ENCODE measurements around the gene IKBKE.

Gene IKBKE

GRCh38 chr1:206495011-206495461 lies 24.8 kb downstream of the IKBKE start:
- H2AFZ ChIP-seq (ENCODE audit: low read length) = no peak overlapping the region
- H3K9me2 ChIP-seq (ENCODE audit: low read depth, low read length) = no peaks in the 10 kb centered on the region
- H3K9ac ChIP-seq (ENCODE audit: low read length) = no peak overlapping the region
- H3F3A ChIP-seq (ENCODE audit: insufficient read depth, low read length) = no peaks in the 10 kb centered on the region
- H3K79me2 ChIP-seq (ENCODE audit: insufficient read depth, low read length) = no peaks in the 10 kb centered on the region
- peaks cover 12% of the 10 kb centered on the region for H3K4me1 ChIP-seq (ENCODE audit: insufficient read depth, low read length, severe bottlenecking)
- no peak overlapping the region for H3K4me3 ChIP-seq (ENCODE audit: low read depth, low read length, poor library complexity, severe bottlenecking)
- peaks cover 60% of the 10 kb centered on the region; the same call in 1 of the 2 replicates for H3K36me3 ChIP-seq (ENCODE audit: insufficient read depth, low read length)
- H3K27me3 ChIP-seq (ENCODE audit: insufficient read depth, low read length) = no peaks in the 10 kb centered on the region
- TF ChIP-seq EZH2 (IDR thresholded peaks at IDR 0.05; ENCODE audit: borderline replicate concordance, low read length) (no peak), CTCF (IDR thresholded peaks at IDR 0.05; ENCODE audit: low read length) (no peak)
- no peak overlapping the region for H3K4me2 ChIP-seq (ENCODE audit: low read length)
- H4K20me1 ChIP-seq (ENCODE audit: insufficient read depth, low read length) = no peaks in the 10 kb centered on the region
- H3K27ac ChIP-seq (ENCODE audit: low read depth, low read length, poor library complexity, severe bottlenecking) = no peak overlapping the region
- no peaks in the 10 kb centered on the region for H3K9me3 ChIP-seq (ENCODE audit: low read length)

- H3K9me2 ChIP-seq (ENCODE audit: low read depth, low read length) = no peaks in the 10 kb centered on the region
- no peak overlapping the region for H2AFZ ChIP-seq (ENCODE audit: low read length)
- no peaks in the 10 kb centered on the region for H3K9me3 ChIP-seq (ENCODE audit: low read length)
- no peaks in the 10 kb centered on the region for H3K27me3 ChIP-seq (ENCODE audit: insufficient read depth, low read length)
- peaks cover 12% of the 10 kb centered on the region for H3K4me1 ChIP-seq (ENCODE audit: insufficient read depth, low read length, severe bottlenecking)
- H3F3A ChIP-seq (ENCODE audit: insufficient read depth, low read length) = no peaks in the 10 kb centered on the region
- H3K9ac ChIP-seq (ENCODE audit: low read length) = no peak overlapping the region
- no peaks in the 10 kb centered on the region for H4K20me1 ChIP-seq (ENCODE audit: insufficient read depth, low read length)
- H3K27ac ChIP-seq (ENCODE audit: low read depth, low read length, poor library complexity, severe bottlenecking) = no peak overlapping the region
- TF ChIP-seq EZH2 (IDR thresholded peaks at IDR 0.05; ENCODE audit: borderline replicate concordance, low read length) (no peak), CTCF (IDR thresholded peaks at IDR 0.05; ENCODE audit: low read length) (no peak)
- H3K4me3 ChIP-seq (ENCODE audit: low read depth, low read length, poor library complexity, severe bottlenecking) = no peak overlapping the region
- H3K4me2 ChIP-seq (ENCODE audit: low read length) = no peak overlapping the region
- peaks cover 56% of the 10 kb centered on the region; the same call in 1 of the 2 replicates for H3K36me3 ChIP-seq (ENCODE audit: insufficient read depth, low read length)
- H3K79me2 ChIP-seq (ENCODE audit: insufficient read depth, low read length) = no peaks in the 10 kb centered on the region
Measured at GRCh38 chr1:206495493-206496046, 25.3 kb downstream of the IKBKE start.

- Histone ChIP-seq H3K27me3 (ENCODE audit: insufficient read depth, low read length) (no peaks in the 10 kb centered on the region), H3K9me2 (ENCODE audit: low read depth, low read length) (no peaks in the 10 kb centered on the region), H3K9ac (ENCODE audit: low read length) (no peak overlapping the region), H3K36me3 (ENCODE audit: insufficient read depth, low read length) (peaks cover 51% of the 10 kb centered on the region; the same call in 1 of the 2 replicates), H3K9me3 (ENCODE audit: low read length) (no peaks in the 10 kb centered on the region), H3F3A (ENCODE audit: insufficient read depth, low read length) (no peaks in the 10 kb centered on the region), H4K20me1 (ENCODE audit: insufficient read depth, low read length) (no peaks in the 10 kb centered on the region), H3K4me3 (ENCODE audit: low read depth, low read length, poor library complexity, severe bottlenecking) (no peak overlapping the region), H3K79me2 (ENCODE audit: insufficient read depth, low read length) (no peaks in the 10 kb centered on the region), H3K4me2 (ENCODE audit: low read length) (no peak overlapping the region), H3K4me1 (ENCODE audit: insufficient read depth, low read length, severe bottlenecking) (peaks cover 12% of the 10 kb centered on the region), H2AFZ (ENCODE audit: low read length) (no peak overlapping the region), H3K27ac (ENCODE audit: low read depth, low read length, poor library complexity, severe bottlenecking) (no peak overlapping the region)
- no peak for TF ChIP-seq EZH2 (IDR thresholded peaks at IDR 0.05; ENCODE audit: borderline replicate concordance, low read length)
- no peak for TF ChIP-seq CTCF (IDR thresholded peaks at IDR 0.05; ENCODE audit: low read length)
Measured at GRCh38 chr1:206496131-206496793, 26.0 kb downstream of the IKBKE start.
